Loucy (cell line): Measurements from ENCODE around the gene CYB561A3.

Experiments
- H2AFZ ChIP-seq: fragments of 200-600 bp; sonication (generic); 2 replicates; pipeline ENCODE4 v1.6.0; 2016; ENCODE audit warnings: antibody characterized with exemption, mild to moderate bottlenecking, low read length, moderate library complexity
- H3F3A ChIP-seq: fragments of 200-600 bp; 2 replicates; pipeline ENCODE4 v1.6.0; 2016; ENCODE audit warnings: antibody characterized with exemption, low read depth, mild to moderate bottlenecking
- H3K27me3 ChIP-seq: fragments of 200-600 bp; sonication (generic); 2 replicates; pipeline ENCODE4 v1.6.1; 2014; ENCODE audit warnings: low read length, mild to moderate bottlenecking; ENCODE audit not compliant: insufficient read depth, poor library complexity, severe bottlenecking
- H3K36me3 ChIP-seq: fragments of 200-600 bp; sonication (generic); 2 replicates; pipeline ENCODE4 v1.6.1; 2016; ENCODE audit warnings: low read length; ENCODE audit not compliant: insufficient read depth
- H3K4me1 ChIP-seq: fragments of 200-600 bp; sonication (generic); 2 replicates; pipeline ENCODE4 v1.5.1; 2014; ENCODE audit warnings: low read length, mild to moderate bottlenecking; ENCODE audit not compliant: insufficient read depth, poor library complexity, severe bottlenecking
- H3K4me2 ChIP-seq: fragments of 200-600 bp; sonication (generic); 2 replicates; pipeline ENCODE4 v1.6.0; 2014; ENCODE audit warnings: antibody characterized with exemption, low read length, low read depth, mild to moderate bottlenecking; ENCODE audit not compliant: poor library complexity, severe bottlenecking
- H3K4me3 ChIP-seq: fragments of 200-600 bp; sonication (generic); 2 replicates; pipeline ENCODE4 v1.5.1; 2014; ENCODE audit warnings: low read length, mild to moderate bottlenecking, mixed read lengths; ENCODE audit not compliant: poor library complexity, severe bottlenecking
- H3K79me2 ChIP-seq: fragments of 200-600 bp; sonication (generic); 2 replicates; pipeline ENCODE4 v1.6.1; 2014; ENCODE audit warnings: low read length; ENCODE audit not compliant: insufficient read depth
- H3K9ac ChIP-seq: fragments of 200-600 bp; sonication (generic); 2 replicates; pipeline ENCODE4 v1.6.0; 2014; ENCODE audit warnings: mild to moderate bottlenecking, low read depth, low read length, moderate library complexity; ENCODE audit not compliant: poor library complexity, severe bottlenecking
- H3K9me2 ChIP-seq: fragments of 200-600 bp; sonication (generic); replicated peaks from 2 replicates; pipeline ENCODE4 v1.6.1; 2016; ENCODE audit warnings: low read depth, low read length, mixed read lengths
- H3K9me3 ChIP-seq: fragments of 200-600 bp; sonication (generic); 2 replicates; pipeline ENCODE4 v1.6.1; 2014; ENCODE audit warnings: mild to moderate bottlenecking, antibody characterized with exemption, low read length, low read depth; ENCODE audit not compliant: insufficient read depth
- H4K20me1 ChIP-seq: fragments of 200-600 bp; sonication (generic); 2 replicates; pipeline ENCODE4 v1.6.0; 2014; ENCODE audit warnings: antibody characterized with exemption, low read length, mild to moderate bottlenecking; ENCODE audit not compliant: insufficient read depth, poor library complexity, severe bottlenecking
- EZH2phosphoT487 ChIP-seq: fragments of 200-600 bp; IDR thresholded peaks from 2 replicates; pipeline ENCODE4 v1.6.1; 2018; ENCODE audit warnings: antibody characterized with exemption, mild to moderate bottlenecking, moderate library complexity, borderline replicate concordance
- TF ChIP-seq, protein P1 (sequence below): fragments of 200-600 bp; sonication (generic); conservative IDR thresholded peaks from 2 replicates; pipeline ENCODE4 v1.5.1; 2014; ENCODE audit warnings: mild to moderate bottlenecking, antibody characterized with exemption, low read length

The CYB561A3 gene

DNA sequence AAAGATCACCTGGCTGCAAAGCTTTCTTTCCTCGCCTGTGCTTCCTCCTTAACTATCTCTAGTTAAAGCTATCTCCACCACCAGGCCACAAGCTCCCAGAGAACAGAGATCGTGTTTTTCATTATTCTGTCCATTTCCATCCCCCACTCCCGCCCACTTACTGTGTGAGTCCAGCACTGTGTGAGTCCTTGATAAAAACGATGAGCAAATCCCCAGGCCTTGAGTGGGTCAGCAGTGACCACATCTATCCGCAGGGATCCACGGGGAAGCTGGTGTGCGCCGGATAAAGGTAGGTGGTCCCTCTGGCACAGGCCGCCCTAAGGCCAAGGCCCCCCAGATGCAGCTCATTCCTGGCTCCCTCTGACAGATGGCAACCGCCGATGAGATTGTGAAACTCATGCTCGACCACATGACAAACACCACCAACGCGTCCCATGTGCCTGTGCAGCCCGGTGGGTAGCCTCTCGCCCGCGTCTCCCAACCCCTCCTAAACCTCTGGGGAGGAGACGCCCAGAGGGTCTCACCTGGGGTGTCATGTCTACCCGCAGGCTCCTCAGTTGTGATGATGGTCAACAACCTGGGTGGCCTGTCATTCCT lies 19.4 kb downstream of the CYB561A3 start:
- Histone ChIP-seq H3K79me2 (no peaks in the 10 kb centered on the region), H2AFZ (no peak overlapping the region), H3F3A (no peaks in the 10 kb centered on the region), H3K36me3 (no peaks in the 10 kb centered on the region), H4K20me1 (no peaks in the 10 kb centered on the region), H3K9me2 (no peaks in the 10 kb centered on the region), H3K27me3 (no peaks in the 10 kb centered on the region), H3K9me3 (no peaks in the 10 kb centered on the region), H3K4me2 (no peak overlapping the region), H3K9ac (no peak overlapping the region), H3K4me1 (peaks cover 11% of the 10 kb centered on the region), H3K4me3 (no peak overlapping the region)
- no peak for TF ChIP-seq EZH2phosphoT487
- TF ChIP-seq, protein P1, sequence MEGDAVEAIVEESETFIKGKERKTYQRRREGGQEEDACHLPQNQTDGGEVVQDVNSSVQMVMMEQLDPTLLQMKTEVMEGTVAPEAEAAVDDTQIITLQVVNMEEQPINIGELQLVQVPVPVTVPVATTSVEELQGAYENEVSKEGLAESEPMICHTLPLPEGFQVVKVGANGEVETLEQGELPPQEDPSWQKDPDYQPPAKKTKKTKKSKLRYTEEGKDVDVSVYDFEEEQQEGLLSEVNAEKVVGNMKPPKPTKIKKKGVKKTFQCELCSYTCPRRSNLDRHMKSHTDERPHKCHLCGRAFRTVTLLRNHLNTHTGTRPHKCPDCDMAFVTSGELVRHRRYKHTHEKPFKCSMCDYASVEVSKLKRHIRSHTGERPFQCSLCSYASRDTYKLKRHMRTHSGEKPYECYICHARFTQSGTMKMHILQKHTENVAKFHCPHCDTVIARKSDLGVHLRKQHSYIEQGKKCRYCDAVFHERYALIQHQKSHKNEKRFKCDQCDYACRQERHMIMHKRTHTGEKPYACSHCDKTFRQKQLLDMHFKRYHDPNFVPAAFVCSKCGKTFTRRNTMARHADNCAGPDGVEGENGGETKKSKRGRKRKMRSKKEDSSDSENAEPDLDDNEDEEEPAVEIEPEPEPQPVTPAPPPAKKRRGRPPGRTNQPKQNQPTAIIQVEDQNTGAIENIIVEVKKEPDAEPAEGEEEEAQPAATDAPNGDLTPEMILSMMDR = no peak

DNA sequence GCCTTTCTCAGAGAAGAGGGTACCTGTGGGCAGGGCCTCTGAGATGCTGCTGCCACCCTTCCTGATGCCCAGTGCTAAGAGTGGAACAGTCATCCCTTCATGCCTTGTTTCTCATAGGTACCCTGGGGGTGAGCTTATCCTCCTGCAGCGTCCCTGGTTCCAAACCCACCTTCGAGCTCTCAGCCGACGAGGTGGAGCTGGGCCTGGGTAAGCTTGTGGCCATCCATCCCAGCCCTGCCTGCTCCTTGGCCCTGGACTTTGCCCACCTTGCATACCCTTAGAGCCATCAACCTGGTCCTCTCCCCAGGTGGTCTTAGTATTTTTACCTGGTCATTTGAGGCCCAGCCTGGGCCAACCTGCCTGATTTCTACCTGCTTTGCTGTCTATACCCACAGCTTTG lies 20.0 kb downstream of the CYB561A3 start:
- Histone ChIP-seq H3K4me2 (no peak overlapping the region), H3K36me3 (no peaks in the 10 kb centered on the region), H3K4me3 (no peak overlapping the region), H3K4me1 (peaks cover 10% of the 10 kb centered on the region), H3F3A (no peaks in the 10 kb centered on the region), H2AFZ (no peak overlapping the region), H3K79me2 (no peaks in the 10 kb centered on the region), H4K20me1 (no peaks in the 10 kb centered on the region), H3K9me2 (no peaks in the 10 kb centered on the region), H3K9me3 (no peaks in the 10 kb centered on the region), H3K9ac (no peak overlapping the region), H3K27me3 (no peaks in the 10 kb centered on the region)
- TF ChIP-seq, protein P1 = no peak
- no peak for TF ChIP-seq EZH2phosphoT487

DNA sequence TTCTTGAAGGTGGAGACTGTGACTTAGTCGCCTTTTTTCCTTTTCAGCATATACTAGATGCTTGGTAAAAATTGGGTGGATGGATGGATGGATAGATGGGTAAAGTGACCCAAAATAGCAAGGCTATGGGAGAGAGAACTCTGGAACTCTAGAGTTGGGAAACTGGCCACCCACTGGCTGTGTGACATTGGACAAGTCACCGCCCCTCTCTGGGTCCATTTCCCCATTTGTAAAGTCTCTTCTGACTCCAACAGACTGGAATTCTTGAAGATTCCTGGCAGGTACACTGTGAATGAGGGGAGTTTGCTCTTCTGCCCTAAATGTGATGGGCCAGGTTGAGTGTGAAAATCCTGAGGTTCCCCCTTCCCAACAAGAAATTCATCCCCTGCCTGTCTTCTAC lies 20.7 kb downstream of the CYB561A3 start:
- H3K79me2 ChIP-seq = no peaks in the 10 kb centered on the region
- H2AFZ ChIP-seq = no peak overlapping the region
- no peaks in the 10 kb centered on the region for H4K20me1 ChIP-seq
- no peaks in the 10 kb centered on the region for H3K36me3 ChIP-seq
- no peak overlapping the region for H3K4me2 ChIP-seq
- H3K9ac ChIP-seq = no peak overlapping the region
- no peak for TF ChIP-seq EZH2phosphoT487
- TF ChIP-seq, protein P1 = no peak
- H3K9me3 ChIP-seq = no peaks in the 10 kb centered on the region
- peaks cover 8% of the 10 kb centered on the region for H3K4me1 ChIP-seq
- no peaks in the 10 kb centered on the region for H3K27me3 ChIP-seq
- no peaks in the 10 kb centered on the region for H3F3A ChIP-seq
- H3K9me2 ChIP-seq = no peaks in the 10 kb centered on the region
- H3K4me3 ChIP-seq = no peak overlapping the region
